DND-41 (cell line): ENCODE data around the gene DCST1.
A peak's percentile ranks its signal among the peaks of the same experiment; 100 is the strongest.

ENCODE experiments used
- ATAC-seq: fragments of 200-7000 bp; cut with Tn5 transposase; 3 replicates; pipeline ENCODE4 v1.9.1; 2021; ENCODE audit warnings: low read depth; ENCODE audit not compliant: insufficient read depth
- DNase-seq: peaks from one replicate; pipeline ENCODE4 v3.0.0-alpha.2; 2020
- H2AFZ ChIP-seq: 2 replicates; pipeline ENCODE4 v1.6.0; 2012; ENCODE audit warnings: low read depth, low read length
- H3K27ac ChIP-seq: 2 replicates; pipeline ENCODE4 v1.5.1; 2012; ENCODE audit warnings: low read length, inconsistent platforms
- H3K27me3 ChIP-seq: fragments of 200-600 bp; sonication (generic); 2 replicates; pipeline ENCODE4 v1.6.0; 2012; ENCODE audit warnings: low read length, mild to moderate bottlenecking, inconsistent platforms; ENCODE audit not compliant: insufficient read depth, poor library complexity
- H3K36me3 ChIP-seq: 2 replicates; pipeline ENCODE4 v1.5.1; 2012; ENCODE audit warnings: low read length, inconsistent platforms; ENCODE audit not compliant: insufficient read depth
- H3K4me1 ChIP-seq: 2 replicates; pipeline ENCODE4 v1.5.1; 2012; ENCODE audit warnings: mild to moderate bottlenecking, low read length; ENCODE audit not compliant: insufficient read depth
- H3K4me2 ChIP-seq: 2 replicates; pipeline ENCODE4 v1.6.0; 2012; ENCODE audit warnings: mild to moderate bottlenecking, moderate library complexity, low read length, inconsistent platforms; ENCODE audit not compliant: insufficient read depth
- H3K4me3 ChIP-seq, 2 experiments: fragments of 200-600 bp in 1 of 2; shearing (Covaris generic) in 1 of 2; 2 replicates each; pipeline ENCODE4 v1.5.1; 2012 to 2016; ENCODE audit warnings: inconsistent platforms in 2 of 2, low read length in 2 of 2, mild to moderate bottlenecking in 2 of 2, low read depth in 1 of 2, moderate library complexity in 1 of 2
- H3K79me2 ChIP-seq: 2 replicates; pipeline ENCODE4 v1.6.0; 2012; ENCODE audit warnings: low read length, inconsistent platforms; ENCODE audit not compliant: insufficient read depth
- H3K9ac ChIP-seq: 2 replicates; pipeline ENCODE4 v1.6.0; 2012; ENCODE audit warnings: low read depth, mild to moderate bottlenecking, inconsistent platforms, low read length, moderate library complexity
- H3K9me3 ChIP-seq: 2 replicates; pipeline ENCODE4 v1.5.1; 2012; ENCODE audit warnings: low read length, moderate library complexity, mild to moderate bottlenecking, inconsistent platforms; ENCODE audit not compliant: insufficient read depth, severe bottlenecking
- H4K20me1 ChIP-seq: 2 replicates; pipeline ENCODE4 v1.6.0; 2012; ENCODE audit warnings: low read length; ENCODE audit not compliant: insufficient read depth
- CTCF ChIP-seq: IDR thresholded peaks from 2 replicates; pipeline ENCODE4 v1.5.1; 2012; ENCODE audit warnings: borderline replicate concordance, low read length, moderate library complexity, mild to moderate bottlenecking; ENCODE audit not compliant: poor library complexity, severe bottlenecking; ENCODE audit errors: extremely low read depth
- EZH2 ChIP-seq: IDR thresholded peaks from 3 replicates; pipeline ENCODE4 v1.6.1; 2012; ENCODE audit warnings: borderline replicate concordance, low read depth, mild to moderate bottlenecking, moderate library complexity, low read length, inconsistent platforms; ENCODE audit not compliant: severe bottlenecking

The DCST1 gene

GRCh38 chr1:155078469-155079209, 45.0 kb downstream of the DCST1 start, which contains the start of gene EFNA3:
Gene EFNA3, plus strand, starts transcription at chr1:155078837. Its CDS starts 105 bp downstream, at chr1:155078942.
- Histone ChIP-seq H3K4me2 (peak within 1 kb of the TSS; percentile 67), H4K20me1 (peaks cover 36% of the 10 kb centered on the region), H3K79me2 (no peaks in the 10 kb centered on the region), H3K9me3 (no peaks in the 10 kb centered on the region), H3K27ac (no peak within 1 kb of the TSS), H3K9ac (peak within 1 kb of the TSS; percentile 49; the same call in 1 of the 2 replicates), H2AFZ (no peak within 1 kb of the TSS; the same call in 1 of the 2 replicates), H3K4me3 (peak within 1 kb of the TSS in 1 of 2 experiments; percentile 48; a peak in 2 of 4 replicates), H3K4me1 (peaks cover 34% of the 10 kb centered on the region), H3K27me3 (peaks cover 72% of the 10 kb centered on the region), H3K36me3 (no peaks in the 10 kb centered on the region)
- ATAC-seq: peak; percentile 68
- TF ChIP-seq EZH2 (peak; percentile 93), CTCF (no peak)
- peak; percentile 74 for DNase-seq

- Histone ChIP-seq H4K20me1 (peaks cover 36% of the 10 kb centered on the region), H3K36me3 (no peaks in the 10 kb centered on the region), H3K4me3 (peak overlapping the region in 1 of 2 experiments; percentile 48; a peak in 2 of 4 replicates), H2AFZ (no peak overlapping the region), H3K9me3 (no peaks in the 10 kb centered on the region), H3K27me3 (peaks cover 73% of the 10 kb centered on the region), H3K27ac (no peak overlapping the region), H3K79me2 (no peaks in the 10 kb centered on the region), H3K4me2 (peak overlapping the region; percentile 67), H3K9ac (peak overlapping the region; percentile 49; the same call in 1 of the 2 replicates), H3K4me1 (peaks cover 38% of the 10 kb centered on the region)
- ATAC-seq: peak; percentile 8; the same call in 1 of the 3 replicates
- no peak for DNase-seq
- TF ChIP-seq CTCF: no peak
- peak; percentile 77 for TF ChIP-seq EZH2
These were observed 45.5 kb downstream of the DCST1 start for GRCh38 chr1:155079210-155079486.

GRCh38 chr1:155079487-155080311, 46.1 kb downstream of the DCST1 start:
- peaks cover 73% of the 10 kb centered on the region for H3K27me3 ChIP-seq
- peak overlapping the region; percentile 49; the same call in 1 of the 2 replicates for H3K9ac ChIP-seq
- H3K27ac ChIP-seq: no peak overlapping the region
- peak overlapping the region; percentile 67 for H3K4me2 ChIP-seq
- H3K4me3 ChIP-seq: peak overlapping the region in 1 of 2 experiments; percentile 48; a peak in 2 of 4 replicates
- H4K20me1 ChIP-seq: peaks cover 40% of the 10 kb centered on the region
- H3K9me3 ChIP-seq: no peaks in the 10 kb centered on the region
- no peaks in the 10 kb centered on the region for H3K79me2 ChIP-seq
- TF ChIP-seq EZH2 (no peak), CTCF (no peak)
- H3K4me1 ChIP-seq: peaks cover 43% of the 10 kb centered on the region
- no peak overlapping the region for H2AFZ ChIP-seq
- no peak for ATAC-seq
- DNase-seq: no peak
- H3K36me3 ChIP-seq: no peaks in the 10 kb centered on the region
